DND-41 (cell line): ENCODE measurements around the gene KIFBP.
A peak's percentile ranks its signal among the peaks of the same experiment; 100 is the strongest.

Source experiments
- CTCF ChIP-seq: IDR thresholded peaks from 2 replicates; pipeline ENCODE4 v1.5.1; 2012; ENCODE audit warnings: borderline replicate concordance, low read length, moderate library complexity, mild to moderate bottlenecking; ENCODE audit not compliant: poor library complexity, severe bottlenecking; ENCODE audit errors: extremely low read depth
- EZH2 ChIP-seq: IDR thresholded peaks from 3 replicates; pipeline ENCODE4 v1.6.1; 2012; ENCODE audit warnings: borderline replicate concordance, low read depth, mild to moderate bottlenecking, moderate library complexity, low read length, inconsistent platforms; ENCODE audit not compliant: severe bottlenecking

DNA sequence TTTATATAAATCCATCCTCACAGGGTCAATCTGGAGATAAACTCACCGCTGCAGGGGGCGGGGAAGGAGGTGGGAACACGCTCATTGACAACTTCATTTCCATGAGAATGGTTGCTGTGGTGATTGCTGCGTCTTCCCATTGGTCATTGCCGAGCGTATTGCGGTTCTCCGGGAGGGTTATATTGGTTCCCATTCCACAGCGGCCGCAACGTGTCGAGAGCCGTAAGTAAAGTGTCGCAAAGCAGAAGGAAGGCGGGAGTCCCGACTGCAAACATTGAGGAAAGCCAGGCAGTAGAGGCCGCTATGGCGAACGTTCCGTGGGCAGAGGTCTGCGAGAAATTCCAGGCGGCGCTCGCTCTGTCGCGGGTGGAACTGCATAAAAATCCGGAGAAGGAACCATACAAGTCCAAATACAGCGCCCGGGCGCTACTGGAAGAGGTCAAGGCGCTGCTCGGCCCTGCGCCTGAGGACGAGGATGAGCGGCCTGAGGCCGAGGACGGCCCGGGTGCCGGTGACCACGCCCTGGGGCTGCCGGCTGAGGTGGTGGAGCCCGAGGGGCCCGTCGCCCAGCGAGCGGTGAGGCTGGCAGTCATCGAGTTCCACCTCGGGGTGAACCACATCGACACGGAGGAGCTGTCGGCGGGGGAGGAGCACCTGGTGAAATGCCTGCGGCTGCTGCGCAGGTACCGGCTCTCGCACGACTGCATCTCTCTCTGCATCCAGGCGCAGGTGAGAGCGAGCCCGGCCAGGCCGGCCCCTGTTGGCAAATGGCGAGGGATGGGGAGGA lies at the start of gene KIFBP:
- TF ChIP-seq CTCF, result peak; percentile 61
- no peak for TF ChIP-seq EZH2
